Breast epithelium (tissue), 3 donors: ENCODE data around the gene CTNNA2.

Source experiments
- CTCF ChIP-seq, 3 donors: fragments of 450-650 bp; IDR thresholded peaks; one replicate each; pipeline ENCODE4 v1.5.1; 2016 to 2017; ENCODE audit warnings: antibody characterized with exemption in 3 of 3, mild to moderate bottlenecking in 3 of 3, moderate library complexity in 3 of 3
- POLR2A ChIP-seq: fragments of 450-650 bp; IDR thresholded peaks from one replicate; pipeline ENCODE4 v1.6.1; 2016; ENCODE audit warnings: antibody characterized with exemption, mild to moderate bottlenecking, moderate library complexity
- POLR2AphosphoS5 ChIP-seq, 3 donors: sonication (generic); formaldehyde crosslinking; IDR thresholded peaks; one replicate each; pipeline ENCODE4 v1.6.1; 2017; ENCODE audit warnings: antibody characterized with exemption in 3 of 3

GRCh38 chr2:80074321-80075070 is 561.6 kb downstream of the CTNNA2 start:
- no peak for TF ChIP-seq POLR2A
- no peak for TF ChIP-seq CTCF (IDR thresholded peaks at IDR 0.05)
- TF ChIP-seq POLR2AphosphoS5 (IDR thresholded peaks at IDR 0.05): no peak
